Measurements from ENCODE around the gene KRTAP5-5. TPM values are rescaled to one million over a fixed set of nuclear protein-coding genes. Genes with fewer than 3 reads are reported as not detected.

KRTAP5-5 gene
- polyA plus RNA-seq, 2 donors = not detected

DNA sequence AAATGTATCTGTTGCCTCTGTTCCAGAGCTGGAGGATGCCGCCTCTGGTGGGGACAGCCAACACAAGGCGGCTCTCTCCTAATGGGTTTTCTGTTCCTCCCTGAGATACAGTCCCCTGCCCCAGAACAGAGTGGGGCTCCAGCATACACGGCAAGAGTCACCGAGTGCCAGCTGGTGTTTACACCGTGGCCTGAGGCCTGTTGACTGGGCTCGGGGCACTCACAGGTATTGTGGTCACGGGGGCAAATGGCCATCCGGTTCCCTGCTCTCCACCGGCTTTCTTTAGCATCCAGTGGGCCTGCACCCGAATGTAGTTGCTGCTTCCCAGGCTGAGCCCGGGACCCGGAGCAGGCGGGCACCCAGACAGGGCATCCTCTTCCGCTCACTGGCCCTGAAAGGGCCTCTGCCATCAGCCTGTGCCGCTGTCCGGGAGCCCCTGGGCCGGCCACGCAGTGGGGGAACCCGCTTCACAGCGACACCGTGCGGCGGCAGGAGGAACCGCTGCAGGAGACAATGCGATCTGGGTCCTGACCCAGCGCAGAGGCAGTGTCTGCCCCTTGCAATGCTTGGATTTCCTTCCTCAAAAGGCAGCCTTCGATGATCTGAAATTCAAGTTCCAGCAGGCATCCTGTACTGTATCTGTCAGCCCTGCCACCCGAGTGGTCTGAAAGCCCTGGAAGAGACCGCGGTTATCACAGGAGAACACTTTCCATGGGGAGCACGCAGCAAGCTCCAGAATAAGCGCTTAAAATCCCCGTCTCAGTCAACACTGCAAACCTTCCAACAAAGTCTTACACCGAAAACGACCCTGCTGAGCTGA is 859 bp upstream of the KRTAP5-5 start:
- Histone ChIP-seq H3K27me3 (ENCODE audit: control insufficient read depth in 1 of 2, insufficient read depth in 2 of 2, low read length in 2 of 2) (peaks cover 0 to 3% of the 10 kb centered on the region in 2 donors), H3K36me3 (ENCODE audit: control insufficient read depth in 2 of 2, insufficient read depth in 2 of 2, low read length in 1 of 2) (no peaks in the 10 kb centered on the region), H3K27ac (ENCODE audit: low read depth in 2 of 2, low read length in 1 of 2) (no peak overlapping the region), H3K9me3 (ENCODE audit: control insufficient read depth in 2 of 2, insufficient read depth in 1 of 2, low read depth in 1 of 2, low read length in 1 of 2) (peaks cover 0 to 4% of the 10 kb centered on the region in 2 donors), H3K4me3 (ENCODE audit: low read depth in 1 of 2, low read length in 2 of 2) (no peak overlapping the region), H3K4me1 (ENCODE audit: control insufficient read depth in 2 of 2, insufficient read depth in 2 of 2, low read length in 1 of 2) (peaks cover 0 to 3% of the 10 kb centered on the region in 2 donors)
- WGBS, 2 donors = 30 to 32% methylated on average over 35 of the region's 35 CpGs

- H3K9me3 ChIP-seq (ENCODE audit: control insufficient read depth in 2 of 2, insufficient read depth in 1 of 2, low read depth in 1 of 2, low read length in 1 of 2) = peaks cover 0 to 4% of the 10 kb centered on the region in 2 donors
- H3K27me3 ChIP-seq (ENCODE audit: control insufficient read depth in 1 of 2, insufficient read depth in 2 of 2, low read length in 2 of 2) = peaks cover 0 to 3% of the 10 kb centered on the region in 2 donors
- peaks cover 0 to 3% of the 10 kb centered on the region in 2 donors for H3K4me1 ChIP-seq (ENCODE audit: control insufficient read depth in 2 of 2, insufficient read depth in 2 of 2, low read length in 1 of 2)
- no peak overlapping the region for H3K27ac ChIP-seq (ENCODE audit: low read depth in 2 of 2, low read length in 1 of 2)
- H3K36me3 ChIP-seq (ENCODE audit: control insufficient read depth in 2 of 2, insufficient read depth in 2 of 2, low read length in 1 of 2) = no peaks in the 10 kb centered on the region
- WGBS, 2 donors = 55 to 72% methylated on average over 2 of the region's 2 CpGs
- no peak overlapping the region for H3K4me3 ChIP-seq (ENCODE audit: low read depth in 1 of 2, low read length in 2 of 2)
These were observed 696 bp downstream of the KRTAP5-5 start for GRCh38 chr11:1630271-1630670.

GRCh38 chr11:1631066-1631568 is 1.5 kb downstream of the KRTAP5-5 start:
- Histone ChIP-seq H3K9me3 (ENCODE audit: control insufficient read depth in 2 of 2, insufficient read depth in 1 of 2, low read depth in 1 of 2, low read length in 1 of 2) (peaks cover 0 to 4% of the 10 kb centered on the region in 2 donors), H3K36me3 (ENCODE audit: control insufficient read depth in 2 of 2, insufficient read depth in 2 of 2, low read length in 1 of 2) (no peaks in the 10 kb centered on the region), H3K27me3 (ENCODE audit: control insufficient read depth in 1 of 2, insufficient read depth in 2 of 2, low read length in 2 of 2) (peaks cover 0 to 3% of the 10 kb centered on the region in 2 donors), H3K4me1 (ENCODE audit: control insufficient read depth in 2 of 2, insufficient read depth in 2 of 2, low read length in 1 of 2) (peaks cover 0 to 3% of the 10 kb centered on the region in 2 donors), H3K27ac (ENCODE audit: low read depth in 2 of 2, low read length in 1 of 2) (no peak overlapping the region), H3K4me3 (ENCODE audit: low read depth in 1 of 2, low read length in 2 of 2) (no peak overlapping the region)
- 62 to 71% methylated on average over 13 of the region's 13 CpGs for WGBS, 2 donors

- no peak overlapping the region for H3K4me3 ChIP-seq (ENCODE audit: low read depth in 1 of 2, low read length in 2 of 2)
- peaks cover 0 to 4% of the 10 kb centered on the region in 2 donors for H3K9me3 ChIP-seq (ENCODE audit: control insufficient read depth in 2 of 2, insufficient read depth in 1 of 2, low read depth in 1 of 2, low read length in 1 of 2)
- no peaks in the 10 kb centered on the region for H3K36me3 ChIP-seq (ENCODE audit: control insufficient read depth in 2 of 2, insufficient read depth in 2 of 2, low read length in 1 of 2)
- H3K4me1 ChIP-seq (ENCODE audit: control insufficient read depth in 2 of 2, insufficient read depth in 2 of 2, low read length in 1 of 2) = peaks cover 0 to 3% of the 10 kb centered on the region in 2 donors
- 65 to 68% methylated on average over 11 of the region's 11 CpGs for WGBS, 2 donors
- peaks cover 0 to 3% of the 10 kb centered on the region in 2 donors for H3K27me3 ChIP-seq (ENCODE audit: control insufficient read depth in 1 of 2, insufficient read depth in 2 of 2, low read length in 2 of 2)
- H3K27ac ChIP-seq (ENCODE audit: low read depth in 2 of 2, low read length in 1 of 2) = no peak overlapping the region
These were observed 2.6 kb downstream of the KRTAP5-5 start for GRCh38 chr11:1632053-1632714.

GRCh38 chr11:1633864-1634263 is 4.3 kb downstream of the KRTAP5-5 start:
- H3K9me3 ChIP-seq (ENCODE audit: control insufficient read depth in 2 of 2, insufficient read depth in 1 of 2, low read depth in 1 of 2, low read length in 1 of 2) = peaks cover 0 to 4% of the 10 kb centered on the region in 2 donors
- H3K27ac ChIP-seq (ENCODE audit: low read depth in 2 of 2, low read length in 1 of 2) = no peak overlapping the region
- H3K36me3 ChIP-seq (ENCODE audit: control insufficient read depth in 2 of 2, insufficient read depth in 2 of 2, low read length in 1 of 2) = no peaks in the 10 kb centered on the region
- H3K4me3 ChIP-seq (ENCODE audit: low read depth in 1 of 2, low read length in 2 of 2) = no peak overlapping the region
- H3K27me3 ChIP-seq (ENCODE audit: control insufficient read depth in 1 of 2, insufficient read depth in 2 of 2, low read length in 2 of 2) = peaks cover 0 to 3% of the 10 kb centered on the region in 2 donors
- H3K4me1 ChIP-seq (ENCODE audit: control insufficient read depth in 2 of 2, insufficient read depth in 2 of 2, low read length in 1 of 2) = peaks cover 0 to 1% of the 10 kb centered on the region in 2 donors
- WGBS, 2 donors = 88 to 95% methylated on average over 9 to 10 of the region's 10 CpGs

GRCh38 chr11:1636291-1636950 is 6.8 kb downstream of the KRTAP5-5 start:
- H3K4me3 ChIP-seq (ENCODE audit: low read depth in 1 of 2, low read length in 2 of 2) = no peak overlapping the region
- peaks cover 2 to 3% of the 10 kb centered on the region in 2 donors for H3K27me3 ChIP-seq (ENCODE audit: control insufficient read depth in 1 of 2, insufficient read depth in 2 of 2, low read length in 2 of 2)
- WGBS, 2 donors = 84 to 87% methylated on average over 19 of the region's 19 CpGs
- H3K27ac ChIP-seq (ENCODE audit: low read depth in 2 of 2, low read length in 1 of 2) = no peak overlapping the region
- no peaks in the 10 kb centered on the region for H3K9me3 ChIP-seq (ENCODE audit: control insufficient read depth in 2 of 2, insufficient read depth in 1 of 2, low read depth in 1 of 2, low read length in 1 of 2)
- H3K4me1 ChIP-seq (ENCODE audit: control insufficient read depth in 2 of 2, insufficient read depth in 2 of 2, low read length in 1 of 2) = no peaks in the 10 kb centered on the region
- no peaks in the 10 kb centered on the region for H3K36me3 ChIP-seq (ENCODE audit: control insufficient read depth in 2 of 2, insufficient read depth in 2 of 2, low read length in 1 of 2)

GRCh38 chr11:1637628-1638027 is 8.1 kb downstream of the KRTAP5-5 start:
- H3K27ac ChIP-seq (ENCODE audit: low read depth in 2 of 2, low read length in 1 of 2) = no peak overlapping the region
- H3K36me3 ChIP-seq (ENCODE audit: control insufficient read depth in 2 of 2, insufficient read depth in 2 of 2, low read length in 1 of 2) = no peaks in the 10 kb centered on the region
- H3K4me3 ChIP-seq (ENCODE audit: low read depth in 1 of 2, low read length in 2 of 2) = no peak overlapping the region
- H3K27me3 ChIP-seq (ENCODE audit: control insufficient read depth in 1 of 2, insufficient read depth in 2 of 2, low read length in 2 of 2) = peaks cover 0 to 2% of the 10 kb centered on the region in 2 donors
- H3K4me1 ChIP-seq (ENCODE audit: control insufficient read depth in 2 of 2, insufficient read depth in 2 of 2, low read length in 1 of 2) = no peaks in the 10 kb centered on the region
- H3K9me3 ChIP-seq (ENCODE audit: control insufficient read depth in 2 of 2, insufficient read depth in 1 of 2, low read depth in 1 of 2, low read length in 1 of 2) = no peaks in the 10 kb centered on the region
- 91% methylated on average over 2 of the region's 2 CpGs for WGBS, 2 donors

GRCh38 chr11:1638344-1638743 is 8.8 kb downstream of the KRTAP5-5 start:
- no peak overlapping the region for H3K27ac ChIP-seq (ENCODE audit: low read depth in 2 of 2, low read length in 1 of 2)
- H3K36me3 ChIP-seq (ENCODE audit: control insufficient read depth in 2 of 2, insufficient read depth in 2 of 2, low read length in 1 of 2) = no peaks in the 10 kb centered on the region
- no peaks in the 10 kb centered on the region for H3K4me1 ChIP-seq (ENCODE audit: control insufficient read depth in 2 of 2, insufficient read depth in 2 of 2, low read length in 1 of 2)
- no peaks in the 10 kb centered on the region for H3K9me3 ChIP-seq (ENCODE audit: control insufficient read depth in 2 of 2, insufficient read depth in 1 of 2, low read depth in 1 of 2, low read length in 1 of 2)
- H3K4me3 ChIP-seq (ENCODE audit: low read depth in 1 of 2, low read length in 2 of 2) = no peak overlapping the region
- 70 to 78% methylated on average over 8 of the region's 8 CpGs for WGBS, 2 donors
- peaks cover 0 to 2% of the 10 kb centered on the region in 2 donors for H3K27me3 ChIP-seq (ENCODE audit: control insufficient read depth in 1 of 2, insufficient read depth in 2 of 2, low read length in 2 of 2)

DNA sequence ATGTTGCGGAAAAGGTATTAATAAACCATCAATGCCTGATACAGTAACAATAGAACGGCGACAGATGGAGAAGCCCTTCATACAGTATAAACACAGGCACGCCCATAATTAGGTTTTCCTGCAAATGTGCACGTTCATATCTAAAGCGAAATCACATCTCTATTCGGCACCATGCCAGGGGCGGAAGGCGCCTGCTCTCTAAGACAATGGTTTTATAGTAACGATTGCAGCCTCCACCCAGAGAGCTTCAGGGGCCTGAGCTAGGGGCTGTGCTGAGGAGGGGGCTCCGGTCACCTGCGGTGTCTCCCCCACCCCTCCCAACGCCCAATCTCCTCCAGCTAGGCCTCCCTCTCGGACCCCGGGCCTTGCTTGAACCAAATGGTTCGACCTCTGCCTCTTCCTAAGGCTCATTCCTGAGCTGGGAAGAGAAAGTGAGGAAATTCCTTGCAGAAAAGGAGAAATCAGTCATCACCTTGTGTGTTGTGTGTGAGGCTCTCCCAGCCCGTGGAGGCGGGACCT is 9.6 kb downstream of the KRTAP5-5 start:
- peaks cover 0 to 2% of the 10 kb centered on the region in 2 donors for H3K27me3 ChIP-seq (ENCODE audit: control insufficient read depth in 1 of 2, insufficient read depth in 2 of 2, low read length in 2 of 2)
- H3K36me3 ChIP-seq (ENCODE audit: control insufficient read depth in 2 of 2, insufficient read depth in 2 of 2, low read length in 1 of 2) = no peaks in the 10 kb centered on the region
- no peak overlapping the region for H3K27ac ChIP-seq (ENCODE audit: low read depth in 2 of 2, low read length in 1 of 2)
- no peak overlapping the region for H3K4me3 ChIP-seq (ENCODE audit: low read depth in 1 of 2, low read length in 2 of 2)
- WGBS, 2 donors = 29 to 40% methylated on average over 18 of the region's 18 CpGs
- H3K9me3 ChIP-seq (ENCODE audit: control insufficient read depth in 2 of 2, insufficient read depth in 1 of 2, low read depth in 1 of 2, low read length in 1 of 2) = no peaks in the 10 kb centered on the region
- H3K4me1 ChIP-seq (ENCODE audit: control insufficient read depth in 2 of 2, insufficient read depth in 2 of 2, low read length in 1 of 2) = no peaks in the 10 kb centered on the region
